H9 (cell line): ENCODE results near the gene SOCS4. TPM values are rescaled to one million over a fixed set of nuclear protein-coding genes. Genes with fewer than 3 reads are reported as not detected.

Experiments used
- DNase-seq: peaks from one replicate; pipeline ENCODE4 v3.0.0-alpha.2; 2017
- H2AFZ ChIP-seq: one replicate; pipeline ENCODE4 v1.6.1; 2013; ENCODE audit warnings: mild to moderate bottlenecking, low read length, control low read depth, moderate library complexity
- H2AK5ac ChIP-seq: 2 replicates; pipeline ENCODE4 v1.6.1; 2013; ENCODE audit warnings: low read length, control low read depth, mixed read lengths; ENCODE audit not compliant: insufficient read length
- H2BK120ac ChIP-seq: one replicate; pipeline ENCODE4 v1.6.1; 2013; ENCODE audit warnings: low read depth, mild to moderate bottlenecking, low read length, control low read depth, inconsistent platforms; ENCODE audit not compliant: poor library complexity, severe bottlenecking
- H2BK12ac ChIP-seq: 2 replicates; pipeline ENCODE4 v1.6.1; 2013; ENCODE audit warnings: low read length, control low read depth, mixed read lengths, low read depth; ENCODE audit not compliant: insufficient read length
- H2BK15ac ChIP-seq: 2 replicates; pipeline ENCODE4 v1.6.1; 2013; ENCODE audit warnings: low read depth, low read length, control low read depth
- H2BK20ac ChIP-seq: one replicate; pipeline ENCODE4 v1.6.1; 2013; ENCODE audit warnings: low read depth, mild to moderate bottlenecking, low read length, control low read depth, inconsistent platforms; ENCODE audit not compliant: poor library complexity, severe bottlenecking
- H2BK5ac ChIP-seq: 2 replicates; pipeline ENCODE4 v1.6.1; 2013; ENCODE audit warnings: low read length, control low read depth, mixed read lengths; ENCODE audit not compliant: insufficient read length
- H3K14ac ChIP-seq: 2 replicates; pipeline ENCODE4 v1.6.1; 2013; ENCODE audit warnings: low read length, control low read depth; ENCODE audit not compliant: insufficient read depth
- H3K18ac ChIP-seq: 2 replicates; pipeline ENCODE4 v1.6.1; 2013; ENCODE audit warnings: low read depth, mild to moderate bottlenecking, mixed read lengths, low read length, control low read depth; ENCODE audit not compliant: insufficient read length
- H3K23ac ChIP-seq: 2 replicates; pipeline ENCODE4 v1.6.1; 2013; ENCODE audit warnings: low read length, control low read depth, mixed read lengths, low read depth; ENCODE audit not compliant: insufficient read length
- H3K23me2 ChIP-seq: 2 replicates; pipeline ENCODE4 v1.6.1; 2013; ENCODE audit warnings: low read depth, mild to moderate bottlenecking, mixed read lengths, low read length, control low read depth; ENCODE audit not compliant: insufficient read length, poor library complexity, severe bottlenecking
- H3K27ac ChIP-seq: 2 replicates; pipeline ENCODE4 v1.5.1; 2013; ENCODE audit warnings: low read length, control low read depth, mixed read lengths, low read depth; ENCODE audit not compliant: insufficient read length
- H3K27me3 ChIP-seq: 2 replicates; pipeline ENCODE4 v1.6.1; 2013; ENCODE audit warnings: low read length, control low read depth, inconsistent platforms; ENCODE audit not compliant: insufficient read depth
- H3K4ac ChIP-seq: 2 replicates; pipeline ENCODE4 v1.6.1; 2013; ENCODE audit warnings: low read depth, mild to moderate bottlenecking, control low read depth, inconsistent platforms, low read length, moderate library complexity
- H3K4me1 ChIP-seq: 2 replicates; pipeline ENCODE4 v1.6.1; 2013; ENCODE audit warnings: low read length, control low read depth, inconsistent platforms; ENCODE audit not compliant: insufficient read depth
- H3K4me2 ChIP-seq: 2 replicates; pipeline ENCODE4 v1.6.1; 2013; ENCODE audit warnings: low read length, control low read depth, mixed read lengths; ENCODE audit not compliant: insufficient read length, insufficient read depth
- H3K56ac ChIP-seq: 2 replicates; pipeline ENCODE4 v1.6.1; 2013; ENCODE audit warnings: low read depth, mild to moderate bottlenecking, mixed read lengths, low read length, control low read depth; ENCODE audit not compliant: insufficient read length
- H3K79me1 ChIP-seq: 2 replicates; pipeline ENCODE4 v1.6.1; 2013; ENCODE audit warnings: low read depth, mild to moderate bottlenecking, moderate library complexity, low read length, control low read depth, inconsistent platforms; ENCODE audit not compliant: insufficient read depth, poor library complexity, severe bottlenecking
- H3K79me2 ChIP-seq: 2 replicates; pipeline ENCODE4 v1.6.1; 2013; ENCODE audit warnings: low read length, control low read depth, inconsistent platforms; ENCODE audit not compliant: insufficient read depth
- H3K9ac ChIP-seq: 2 replicates; pipeline ENCODE4 v1.6.1; 2013; ENCODE audit warnings: low read length, control low read depth, mixed read lengths; ENCODE audit not compliant: insufficient read length; ENCODE audit errors: extremely low read depth
- H3K9me3 ChIP-seq: one replicate; pipeline ENCODE4 v1.6.1; 2013; ENCODE audit warnings: low read depth, low read length, inconsistent platforms; ENCODE audit not compliant: control insufficient read depth
- H3T11ph ChIP-seq: one replicate; pipeline ENCODE4 v1.6.1; 2013; ENCODE audit warnings: mild to moderate bottlenecking, low read length, control low read depth, inconsistent platforms
- H4K20me1 ChIP-seq: one replicate; pipeline ENCODE4 v1.6.1; 2013; ENCODE audit not compliant: control insufficient read depth, insufficient read length, insufficient read depth
- H4K5ac ChIP-seq: 2 replicates; pipeline ENCODE4 v1.6.1; 2013; ENCODE audit warnings: low read depth, mild to moderate bottlenecking, mixed read lengths, low read length, control low read depth; ENCODE audit not compliant: insufficient read length
- H4K8ac ChIP-seq: replicated peaks from 2 replicates; pipeline ENCODE4 v1.6.1; 2013; ENCODE audit warnings: low read length, control low read depth, mixed read lengths, low read depth; ENCODE audit not compliant: insufficient read length
- H4K91ac ChIP-seq: 2 replicates; pipeline ENCODE4 v1.6.1; 2013; ENCODE audit warnings: low read depth, mild to moderate bottlenecking, moderate library complexity, mixed read lengths, low read length, control low read depth; ENCODE audit not compliant: insufficient read length
- H3K27ac Mint-ChIP-seq, 3 experiments: 2 replicates in 2 of 3; 3 replicates in 1 of 3; pipeline ENCODE4 v1.8.0; 2020 to 2021; ENCODE audit warnings: mixed read lengths in 3 of 3, mild to moderate bottlenecking in 1 of 3, moderate library complexity in 1 of 3
- H3K27me3 Mint-ChIP-seq: 2 replicates; pipeline ENCODE4 v1.8.0; 2021; ENCODE audit warnings: low read depth, mild to moderate bottlenecking, moderate library complexity, mixed read lengths
- H3K36me3 Mint-ChIP-seq, 3 experiments: 2 replicates in 2 of 3; 3 replicates in 1 of 3; pipeline ENCODE4 v1.8.0; 2020 to 2021; ENCODE audit warnings: low read depth in 3 of 3, mixed read lengths in 3 of 3; ENCODE audit not compliant: insufficient read depth in 1 of 3
- H3K4me1 Mint-ChIP-seq, 2 experiments: 2 replicates each; pipeline ENCODE4 v1.8.0; 2020; ENCODE audit warnings: mixed read lengths in 2 of 2
- H3K4me3 Mint-ChIP-seq, 2 experiments: 2 replicates in 1 of 2; 3 replicates in 1 of 2; pipeline ENCODE4 v1.8.0; 2020 to 2021; ENCODE audit warnings: mild to moderate bottlenecking in 2 of 2, mixed read lengths in 2 of 2, moderate library complexity in 1 of 2
- H3K9me3 Mint-ChIP-seq, 2 experiments: 2 replicates in 1 of 2; 3 replicates in 1 of 2; pipeline ENCODE4 v1.8.0; 2020; ENCODE audit warnings: mild to moderate bottlenecking in 2 of 2, mixed read lengths in 2 of 2, moderate library complexity in 1 of 2
- total RNA-seq: library from RNA; stranded (reverse); gene quantifications from 2 replicates; pipeline ENCODE4 v1.2.1, GENCODE V29; 2021
- TF ChIP-seq, protein P1 (sequence below): fragments of 200-600 bp; sonication (generic); conservative IDR thresholded peaks from 3 replicates; pipeline ENCODE4 v1.8.0; 2021; ENCODE audit warnings: antibody characterized with exemption, mild to moderate bottlenecking

Gene SOCS4
- total RNA-seq, 1 experiment from 2014 or later = 38.5 TPM

DNA sequence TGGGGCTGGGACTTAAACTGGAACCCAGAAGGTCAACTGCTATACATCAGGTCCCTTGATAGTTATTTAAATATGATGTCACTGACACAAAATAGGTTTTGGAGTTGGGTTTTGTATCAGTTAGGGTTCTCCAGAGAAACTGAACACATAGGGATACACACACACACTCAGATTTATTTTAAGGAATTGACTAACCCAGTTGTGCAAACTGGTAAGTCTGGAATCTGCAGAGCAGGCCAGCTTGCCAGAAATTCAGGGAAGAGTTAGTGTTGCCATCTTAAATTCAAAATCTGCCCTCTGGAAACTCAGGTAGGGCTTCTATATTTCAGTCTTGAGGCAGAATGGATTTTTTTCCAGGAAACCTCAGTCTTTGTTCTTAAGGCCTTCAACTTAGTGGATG lies 61.3 kb downstream of the SOCS4 start:
- TF ChIP-seq, protein P1, sequence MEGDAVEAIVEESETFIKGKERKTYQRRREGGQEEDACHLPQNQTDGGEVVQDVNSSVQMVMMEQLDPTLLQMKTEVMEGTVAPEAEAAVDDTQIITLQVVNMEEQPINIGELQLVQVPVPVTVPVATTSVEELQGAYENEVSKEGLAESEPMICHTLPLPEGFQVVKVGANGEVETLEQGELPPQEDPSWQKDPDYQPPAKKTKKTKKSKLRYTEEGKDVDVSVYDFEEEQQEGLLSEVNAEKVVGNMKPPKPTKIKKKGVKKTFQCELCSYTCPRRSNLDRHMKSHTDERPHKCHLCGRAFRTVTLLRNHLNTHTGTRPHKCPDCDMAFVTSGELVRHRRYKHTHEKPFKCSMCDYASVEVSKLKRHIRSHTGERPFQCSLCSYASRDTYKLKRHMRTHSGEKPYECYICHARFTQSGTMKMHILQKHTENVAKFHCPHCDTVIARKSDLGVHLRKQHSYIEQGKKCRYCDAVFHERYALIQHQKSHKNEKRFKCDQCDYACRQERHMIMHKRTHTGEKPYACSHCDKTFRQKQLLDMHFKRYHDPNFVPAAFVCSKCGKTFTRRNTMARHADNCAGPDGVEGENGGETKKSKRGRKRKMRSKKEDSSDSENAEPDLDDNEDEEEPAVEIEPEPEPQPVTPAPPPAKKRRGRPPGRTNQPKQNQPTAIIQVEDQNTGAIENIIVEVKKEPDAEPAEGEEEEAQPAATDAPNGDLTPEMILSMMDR = no peak
- H2BK5ac ChIP-seq = no peak overlapping the region
- no peaks in the 10 kb centered on the region for H3K23me2 ChIP-seq
- H2BK120ac ChIP-seq = no peak overlapping the region
- no peaks in the 10 kb centered on the region for H3K9me3 ChIP-seq
- Mint-ChIP-seq H3K4me1 (peaks cover 2 to 5% of the 10 kb centered on the region in 2 experiments), H3K27me3 (peaks cover 5% of the 10 kb centered on the region; the same call in 1 of the 2 replicates), H3K36me3 (no peaks in the 10 kb centered on the region), H3K9me3 (no peaks in the 10 kb centered on the region), H3K27ac (no peak overlapping the region), H3K4me3 (no peak overlapping the region)
- no peaks in the 10 kb centered on the region for H3K27me3 ChIP-seq
- H3K18ac ChIP-seq = no peak overlapping the region
- DNase-seq = no peak
- H4K91ac ChIP-seq = no peak overlapping the region
- no peak overlapping the region for H2AK5ac ChIP-seq
- no peaks in the 10 kb centered on the region for H3K79me1 ChIP-seq
- no peak overlapping the region for H4K5ac ChIP-seq
- H3K23ac ChIP-seq = no peak overlapping the region
- H3K79me2 ChIP-seq = no peaks in the 10 kb centered on the region
- H2BK20ac ChIP-seq = no peak overlapping the region
- no peak overlapping the region for H2AFZ ChIP-seq
- no peak overlapping the region for H2BK12ac ChIP-seq
- no peak overlapping the region for H3K56ac ChIP-seq
- H3K9ac ChIP-seq = no peak overlapping the region
- H4K8ac ChIP-seq = no peak overlapping the region
- H2BK15ac ChIP-seq = no peak overlapping the region
- H3T11ph ChIP-seq = no peak overlapping the region
- no peak overlapping the region for H3K14ac ChIP-seq
- no peaks in the 10 kb centered on the region for H4K20me1 ChIP-seq
- no peak overlapping the region for H3K27ac ChIP-seq
- H3K4me1 ChIP-seq = no peaks in the 10 kb centered on the region
- no peak overlapping the region for H3K4ac ChIP-seq
- no peak overlapping the region for H3K4me2 ChIP-seq
